Stimulated activated CD8-positive, alpha-beta memory T cell treated with anti-CD3 and anti-CD28 coated beads, Interleukin-7, amount 100 ng/mL, for 4 hours (primary cell): ENCODE data around the gene KRT32.
"Not testable (repeated sequence)": the region's sequence is repeated elsewhere in the genome, so short reads cannot be mapped to it uniquely, and the experiment has no call there.

Source experiments
- DNase-seq, 2 donors: peaks; one replicate each; pipeline ENCODE4 v3.0.0-alpha.2; 2020; ENCODE audit warnings: low read depth in 2 of 2

The KRT32 gene

GRCh38 chr17:41464682-41465081, 2.5 kb downstream of the KRT32 start:
- DNase-seq, result no peak

DNA sequence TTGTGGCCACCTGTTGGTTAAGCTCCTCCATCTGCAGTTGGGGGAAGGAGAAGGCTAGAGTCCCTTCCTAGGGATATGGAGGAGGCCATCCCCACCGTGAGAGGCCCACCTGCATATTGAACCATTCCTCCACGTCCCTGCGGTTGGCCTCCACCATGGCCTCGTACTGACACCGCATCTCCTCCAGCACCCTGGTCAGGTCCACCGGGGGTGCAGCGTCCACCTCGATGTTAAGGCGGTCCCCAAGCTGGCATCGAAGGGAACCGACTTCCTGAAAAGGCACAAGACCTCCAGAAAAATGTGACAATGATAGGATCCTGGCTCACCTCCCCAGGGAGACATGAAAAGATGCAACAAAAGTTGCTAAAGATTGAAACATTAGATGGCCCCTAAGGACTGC, 3.0 kb downstream of the KRT32 start:
- no peak for DNase-seq

DNA sequence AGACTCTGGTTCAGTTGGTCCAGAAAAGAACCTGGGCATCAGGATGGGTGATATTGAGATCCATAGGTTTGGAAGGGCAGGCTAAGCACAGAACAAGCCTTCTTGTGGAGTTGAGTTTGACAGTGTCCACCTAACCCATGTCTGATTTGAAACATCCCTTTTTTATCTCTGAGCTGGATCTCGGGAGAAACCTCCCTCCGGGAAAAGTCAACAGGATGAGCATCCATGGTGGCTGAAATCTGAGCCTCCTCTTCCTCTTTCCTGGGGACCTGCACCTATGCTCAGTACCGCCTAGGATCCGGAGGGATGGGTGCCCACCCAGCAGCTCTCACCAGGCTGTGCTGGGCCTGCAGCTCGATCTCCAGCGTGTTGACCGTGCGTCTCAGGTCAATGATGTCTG, 3.4 kb downstream of the KRT32 start:
- no peak for DNase-seq

- DNase-seq, result no peak
These were observed 4.5 kb downstream of the KRT32 start for GRCh38 chr17:41462705-41463104.

GRCh38 chr17:41457676-41458075, 9.5 kb downstream of the KRT32 start:
- DNase-seq, result no peak

DNA sequence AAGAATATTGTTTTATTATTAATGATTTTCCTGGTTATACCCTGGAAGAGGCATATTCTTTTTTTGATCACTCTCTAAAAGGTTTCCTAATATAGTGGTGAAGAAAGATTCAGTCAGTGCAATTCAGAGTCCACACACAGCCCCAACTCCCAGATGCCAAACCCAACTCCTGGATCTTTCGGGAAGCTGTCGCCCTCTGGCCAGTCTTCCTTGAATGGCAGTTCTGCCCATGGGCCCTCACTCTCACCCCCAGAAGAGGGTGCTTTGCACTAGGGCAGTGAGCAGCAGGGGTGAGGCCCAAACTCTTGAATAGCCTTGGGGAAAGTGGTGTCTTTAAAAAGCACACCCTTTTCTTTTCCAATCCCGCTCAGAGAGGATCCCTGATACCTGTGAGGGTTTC, 11.0 kb downstream of the KRT32 start:
- DNase-seq, result no peak

- DNase-seq, result no peak
These were observed 11.9 kb downstream of the KRT32 start for GRCh38 chr17:41455236-41455635.

GRCh38 chr17:41453066-41453465, 14.1 kb downstream of the KRT32 start:
- DNase-seq, result no peak

- no peak for DNase-seq
These were observed 14.9 kb downstream of the KRT32 start for GRCh38 chr17:41452281-41452680.

DNA sequence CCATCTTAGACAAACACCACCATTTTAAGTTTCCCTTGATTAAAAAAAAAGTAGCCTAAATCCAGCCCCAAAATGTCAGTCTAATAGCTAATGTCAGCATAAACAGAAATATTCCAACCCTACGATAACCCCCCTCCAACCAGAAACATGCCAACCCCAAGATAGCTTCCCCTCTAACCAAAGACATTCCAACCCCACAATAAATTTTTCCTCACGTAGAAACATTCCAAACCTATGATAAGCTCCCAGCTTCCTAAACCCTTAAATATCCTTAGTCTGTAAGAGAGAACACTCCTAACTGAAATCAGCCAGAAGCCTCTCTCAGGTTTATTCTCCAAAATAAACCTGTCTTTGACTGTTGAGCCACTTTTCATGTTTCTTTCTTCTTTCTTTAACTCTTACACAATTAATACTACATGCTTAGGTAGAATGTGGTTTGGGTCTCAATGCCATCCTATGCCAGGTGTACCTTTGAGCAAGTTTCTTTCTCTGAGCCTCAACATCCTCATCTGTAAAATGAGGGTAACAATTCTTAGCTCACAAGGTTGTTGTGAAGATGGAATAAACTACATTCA, 15.9 kb downstream of the KRT32 start:
- no peak for DNase-seq

DNA sequence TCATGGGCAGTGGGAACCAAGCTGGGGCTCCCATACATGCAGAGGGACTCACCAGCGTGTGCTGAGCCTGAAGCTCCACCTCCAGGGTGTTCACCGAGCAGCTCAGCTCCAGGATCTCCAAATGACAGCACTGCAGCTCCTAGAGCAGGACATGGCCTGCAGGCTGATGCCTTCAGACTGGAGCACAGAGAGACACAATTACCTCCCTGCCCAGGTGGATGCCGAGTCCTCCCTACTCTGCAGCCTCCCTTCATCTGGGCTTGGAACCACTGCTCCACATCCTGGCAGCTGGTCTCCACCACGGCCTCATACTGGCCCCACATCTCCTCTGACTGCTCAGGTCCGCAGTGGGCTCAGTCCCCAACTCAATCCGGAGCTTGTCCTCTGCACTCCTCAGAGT, 18.2 kb downstream of the KRT32 start:
- no peak for DNase-seq

- no peak for DNase-seq
These were observed 18.7 kb downstream of the KRT32 start for GRCh38 chr17:41448506-41448905.

DNA sequence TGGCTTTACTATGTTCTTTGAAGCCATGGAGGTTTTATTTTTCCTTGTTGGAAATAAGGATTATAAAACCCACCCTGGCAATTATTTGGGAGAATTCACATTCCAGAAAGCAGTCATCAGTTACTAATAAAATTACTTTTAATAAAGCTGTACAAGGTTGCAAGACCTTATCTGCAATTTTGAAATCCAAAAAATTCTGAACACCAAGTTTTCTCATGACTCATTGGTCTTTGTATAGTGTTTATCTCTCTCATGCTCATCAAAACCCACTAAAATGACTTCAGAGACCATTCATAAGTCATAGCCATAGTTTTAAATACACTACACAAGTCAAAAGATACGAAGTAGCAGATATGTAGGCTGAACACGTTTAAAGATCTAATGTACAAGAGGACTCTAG, 20.4 kb downstream of the KRT32 start:
- DNase-seq, result no peak

- no peak for DNase-seq
These were observed 22.5 kb downstream of the KRT32 start for GRCh38 chr17:41444640-41445039.

DNA sequence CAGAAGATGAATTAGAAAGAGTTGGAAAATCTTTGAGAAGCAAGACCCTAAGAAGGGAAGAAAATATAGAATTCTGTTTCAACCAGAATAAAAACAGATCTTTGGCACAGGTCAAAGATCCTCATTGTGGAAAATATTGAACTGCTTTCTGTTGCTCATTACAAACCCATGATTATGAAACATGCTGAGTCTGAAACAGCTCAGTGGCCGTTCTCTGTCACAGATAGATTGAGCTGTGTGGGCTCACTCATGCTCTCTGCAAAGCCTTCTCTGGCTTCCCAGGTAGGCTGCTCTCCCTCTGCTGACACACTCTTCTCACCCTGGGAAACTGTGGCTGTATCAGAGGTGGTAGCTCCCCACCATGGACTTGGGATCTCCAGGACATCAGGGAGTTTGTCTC, 23.0 kb downstream of the KRT32 start:
- DNase-seq, result no peak

GRCh38 chr17:41442739-41443138, 24.4 kb downstream of the KRT32 start:
- no peak for DNase-seq

- DNase-seq, result no peak
These were observed 26.6 kb downstream of the KRT32 start, which contains the start of gene KRT38 for GRCh38 chr17:41440531-41441033. TSS of gene KRT38 (minus strand) at chr17:41440983. CDS start at chr17:41440921, 62 bp downstream.

GRCh38 chr17:41439375-41439774, 27.8 kb downstream of the KRT32 start:
- no peak for DNase-seq

- DNase-seq, result no peak
These were observed 29.4 kb downstream of the KRT32 start for GRCh38 chr17:41437769-41438168.

- DNase-seq, result no peak
These were observed 29.9 kb downstream of the KRT32 start for GRCh38 chr17:41437254-41437653.

DNA sequence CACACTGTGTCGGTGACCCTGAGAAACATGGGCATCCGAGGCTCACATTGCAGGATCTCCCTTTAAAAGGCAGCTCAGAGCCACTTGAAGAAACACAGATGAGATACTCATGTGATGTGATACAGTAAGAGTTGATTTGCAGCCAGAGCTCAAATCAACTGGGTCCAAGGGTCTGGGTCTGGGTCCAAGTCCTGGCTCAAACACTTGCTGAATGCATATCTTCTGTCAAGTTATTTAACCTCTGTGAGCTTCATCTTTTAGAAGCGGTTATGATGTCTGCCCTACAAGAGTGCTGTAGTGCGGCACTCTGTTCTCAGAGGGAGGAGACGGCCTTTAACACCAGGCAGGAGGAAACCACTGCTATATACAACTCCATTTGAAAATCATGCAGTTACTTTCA, 32.8 kb downstream of the KRT32 start:
- no peak for DNase-seq

- no peak for DNase-seq
These were observed 33.2 kb downstream of the KRT32 start for GRCh38 chr17:41434005-41434404.

GRCh38 chr17:41433586-41433985, 33.6 kb downstream of the KRT32 start:
- DNase-seq, result no peak

- not testable (repeated sequence) for DNase-seq
These were observed 36.8 kb downstream of the KRT32 start for GRCh38 chr17:41430376-41430775.
